Liver (tissue), 3 donors: ENCODE data around the gene DUSP7.

Experiments
- CTCF ChIP-seq: fragments of 150-350 bp; IDR thresholded peaks from 2 replicates; pipeline ENCODE4 v1.5.1; 2017; ENCODE audit warnings: improper control_type of control experiment, low read depth, low read length; ENCODE audit not compliant: missing input control
- HNF4G ChIP-seq: IDR thresholded peaks from 2 replicates; pipeline ENCODE4 v1.6.1; 2016; ENCODE audit warnings: antibody characterized with exemption
- JUND ChIP-seq, 2 donors: IDR thresholded peaks; 2 replicates each; pipeline ENCODE4 v1.6.1; 2016; ENCODE audit warnings: antibody characterized with exemption in 2 of 2
- MAX ChIP-seq: IDR thresholded peaks from 2 replicates; pipeline ENCODE4 v1.6.1; 2016; ENCODE audit warnings: antibody characterized with exemption
- REST ChIP-seq: IDR thresholded peaks from 2 replicates; pipeline ENCODE4 v1.6.1; 2016; ENCODE audit warnings: antibody characterized with exemption, mild to moderate bottlenecking
- RXRA ChIP-seq, 2 donors: IDR thresholded peaks; 2 replicates each; pipeline ENCODE4 v1.6.1; 2017 to 2018; ENCODE audit warnings: antibody characterized with exemption in 2 of 2, mild to moderate bottlenecking in 1 of 2
- TAF1 ChIP-seq: conservative IDR thresholded peaks from 2 replicates; pipeline ENCODE4 v1.6.1; 2016; ENCODE audit warnings: antibody characterized with exemption, mild to moderate bottlenecking
- ZBTB33 ChIP-seq: IDR thresholded peaks from 2 replicates; pipeline ENCODE4 v1.6.1; 2016; ENCODE audit warnings: antibody characterized with exemption
- donor health status: healthy.
- donor health status: healthy.

- TF ChIP-seq CTCF (no peak), MAX (no peak), REST (no peak), HNF4G (no peak), TAF1 (no peak), JUND (IDR thresholded peaks at IDR 0.05) (no peak), RXRA (IDR thresholded peaks at IDR 0.05) (no peak), ZBTB33 (no peak)
Observed at GRCh38 chr3:52036222-52036694, 20.1 kb downstream of the DUSP7 start.
